Astrocyte of the spinal cord (primary cell): Measurements from ENCODE around the gene SNTG2.

Experiments
- DNase-seq: peaks from one replicate; pipeline ENCODE4 v3.0.0; 2011; ENCODE audit warnings: low read depth, low spot score
- H3K4me3 ChIP-seq: 2 replicates; pipeline ENCODE4 v1.5.1; 2011; ENCODE audit warnings: low read depth, mild to moderate bottlenecking, low read length, moderate library complexity
- in situ Hi-C: cut with HindIII; loops from 2 replicates; pipeline ENCODE4 v1.10.0; 2017; ENCODE audit warnings: low sequenced_read_pairs
- TF ChIP-seq, protein P1 (sequence below): IDR thresholded peaks from 2 replicates; pipeline ENCODE4 v1.5.1; 2012; ENCODE audit warnings: low read depth, mild to moderate bottlenecking, low read length, inconsistent platforms

The SNTG2 gene

GRCh38 chr2:1282552-1282951, 331.9 kb downstream of the SNTG2 start:
- in situ Hi-C loops = no loop called here
- no peak for DNase-seq
- no peak overlapping the region for H3K4me3 ChIP-seq
- TF ChIP-seq, protein P1, sequence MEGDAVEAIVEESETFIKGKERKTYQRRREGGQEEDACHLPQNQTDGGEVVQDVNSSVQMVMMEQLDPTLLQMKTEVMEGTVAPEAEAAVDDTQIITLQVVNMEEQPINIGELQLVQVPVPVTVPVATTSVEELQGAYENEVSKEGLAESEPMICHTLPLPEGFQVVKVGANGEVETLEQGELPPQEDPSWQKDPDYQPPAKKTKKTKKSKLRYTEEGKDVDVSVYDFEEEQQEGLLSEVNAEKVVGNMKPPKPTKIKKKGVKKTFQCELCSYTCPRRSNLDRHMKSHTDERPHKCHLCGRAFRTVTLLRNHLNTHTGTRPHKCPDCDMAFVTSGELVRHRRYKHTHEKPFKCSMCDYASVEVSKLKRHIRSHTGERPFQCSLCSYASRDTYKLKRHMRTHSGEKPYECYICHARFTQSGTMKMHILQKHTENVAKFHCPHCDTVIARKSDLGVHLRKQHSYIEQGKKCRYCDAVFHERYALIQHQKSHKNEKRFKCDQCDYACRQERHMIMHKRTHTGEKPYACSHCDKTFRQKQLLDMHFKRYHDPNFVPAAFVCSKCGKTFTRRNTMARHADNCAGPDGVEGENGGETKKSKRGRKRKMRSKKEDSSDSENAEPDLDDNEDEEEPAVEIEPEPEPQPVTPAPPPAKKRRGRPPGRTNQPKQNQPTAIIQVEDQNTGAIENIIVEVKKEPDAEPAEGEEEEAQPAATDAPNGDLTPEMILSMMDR = no peak

- in situ Hi-C loops = no loop called here
- TF ChIP-seq, protein P1 = no peak
These were observed 332.6 kb downstream of the SNTG2 start for GRCh38 chr2:1283020-1283801.

GRCh38 chr2:1283871-1284270, 333.2 kb downstream of the SNTG2 start:
- no peak for DNase-seq
- H3K4me3 ChIP-seq = no peak overlapping the region
- TF ChIP-seq, protein P1 = no peak
- in situ Hi-C loops = no loop called here

More at GRCh38 chr2:1283020-1283801, 332.6 kb downstream of the SNTG2 start:
- DNase-seq = no peak
- H3K4me3 ChIP-seq = no peak overlapping the region

DNA sequence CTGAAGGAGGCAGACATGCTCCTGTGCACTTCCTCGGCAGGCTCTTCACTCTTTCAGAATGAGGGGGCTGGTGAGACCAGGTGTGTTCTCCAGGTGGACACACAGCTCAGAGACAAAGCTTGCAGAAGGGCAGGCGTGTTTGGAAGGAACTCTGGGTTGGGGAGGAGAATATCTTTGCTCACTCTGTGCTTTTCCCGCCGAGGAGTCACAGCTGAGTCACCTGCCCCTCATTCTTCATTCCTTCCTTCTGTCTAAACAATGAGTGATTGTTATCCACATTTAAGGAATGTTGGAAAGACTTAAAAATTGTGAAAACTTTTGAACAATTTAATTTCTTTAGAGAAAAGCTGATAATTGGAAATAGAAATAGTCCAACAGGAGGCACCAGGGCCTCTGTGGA, 336.3 kb downstream of the SNTG2 start:
- TF ChIP-seq, protein P1 = no peak
- in situ Hi-C loops = no loop called here
- DNase-seq = no peak
- H3K4me3 ChIP-seq = no peak overlapping the region

DNA sequence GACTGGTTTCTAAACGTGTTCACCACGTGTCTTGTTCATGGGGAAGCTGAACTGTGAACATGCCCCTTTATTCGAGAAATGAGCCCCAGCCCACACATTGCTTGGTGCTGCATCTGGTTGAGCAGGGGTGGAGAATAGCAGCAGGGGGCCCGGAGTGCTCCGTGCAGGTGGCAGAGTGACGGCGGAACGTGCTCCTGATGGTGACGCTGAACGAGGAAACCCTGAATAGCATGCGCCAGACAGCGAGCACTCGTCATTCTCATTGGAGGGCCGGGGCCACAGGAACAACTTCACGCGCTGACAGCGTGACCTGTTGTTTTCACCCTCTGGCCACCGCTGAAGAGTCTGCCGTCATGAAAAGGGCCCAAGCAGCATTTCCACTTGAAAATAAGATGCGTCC, 336.8 kb downstream of the SNTG2 start:
- TF ChIP-seq, protein P1 = no peak
- no peak for DNase-seq
- H3K4me3 ChIP-seq = no peak overlapping the region
- in situ Hi-C loops = no loop called here

- TF ChIP-seq, protein P1 = no peak
- H3K4me3 ChIP-seq = no peak overlapping the region
- in situ Hi-C loops = no loop called here
- no peak for DNase-seq
These were observed 344.3 kb downstream of the SNTG2 start for GRCh38 chr2:1294900-1295299.

DNA sequence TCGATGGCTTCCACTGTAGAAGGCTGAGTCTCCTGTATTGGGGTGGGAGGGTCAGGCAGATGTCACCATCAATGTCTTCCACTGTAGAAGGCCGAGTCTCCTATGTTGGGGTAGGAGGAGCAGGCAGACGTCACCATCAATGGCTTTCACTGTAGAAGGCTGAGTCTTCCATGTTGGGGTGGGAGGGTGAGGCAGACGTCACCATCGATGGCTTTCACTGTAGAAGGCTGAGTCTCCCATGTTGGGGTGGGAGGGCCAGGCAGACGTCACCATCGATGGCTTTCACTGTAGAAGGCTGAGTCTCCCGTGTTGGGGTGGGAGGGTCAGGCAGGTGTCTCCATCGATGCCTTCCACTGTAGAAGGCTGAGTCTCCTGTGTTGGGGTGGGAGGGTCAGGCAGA, 345.1 kb downstream of the SNTG2 start:
- TF ChIP-seq, protein P1 = no peak
- H3K4me3 ChIP-seq = no peak overlapping the region
- DNase-seq = no peak
- in situ Hi-C loops = no loop called here
